H1 (cell line): ENCODE measurements around the gene MTRFR. TPM values are rescaled to one million over a fixed set of nuclear protein-coding genes. Genes with fewer than 3 reads are reported as not detected.

Experiments
- CTCF ChIA-PET: fragments of 300-600 bp; sonication (Branson Sonifier 250); formaldehyde crosslinking; loops from one replicate; lab custom pipeline; 2021; ENCODE audit not compliant: partially characterized antibody; lab: Charles Lee
- POLR2A ChIA-PET: fragments of 300-600 bp; sonication (Branson Sonifier 250); formaldehyde crosslinking; loops from one replicate; lab custom pipeline; 2021; ENCODE audit warnings: inconsistent platforms; ENCODE audit not compliant: partially characterized antibody; lab: Charles Lee
- DNase-seq, 2 experiments: peaks; one replicate each; pipeline versions ENCODE4 v3.0.0 to v3.0.0-alpha.2; 2010 to 2022; ENCODE audit warnings: low spot score in 2 of 2, low read depth in 1 of 2, mixed read lengths in 1 of 2
- FAIRE-seq: peaks from 2 replicates; lab custom pipeline; 2011; peaks lifted over from hg19 to GRCh38; lab: Jason Lieb, UNC
- H2AFZ ChIP-seq: 2 replicates; pipeline ENCODE4 v1.8.1; 2012; ENCODE audit warnings: low read length, inconsistent platforms
- H2AK5ac ChIP-seq: 2 replicates; pipeline ENCODE4 v1.6.1; 2013; ENCODE audit warnings: low read depth, low read length
- H2BK120ac ChIP-seq: replicated peaks from 2 replicates; pipeline ENCODE3; 2013; ENCODE audit warnings: low read depth, low read length, inconsistent platforms
- H2BK12ac ChIP-seq: 2 replicates; pipeline ENCODE4 v1.6.1; 2013; ENCODE audit warnings: low read depth, low read length
- H2BK15ac ChIP-seq: 2 replicates; pipeline ENCODE4 v1.6.1; 2013; ENCODE audit warnings: low read length
- H2BK20ac ChIP-seq: 2 replicates; pipeline ENCODE4 v1.6.1; 2013; ENCODE audit warnings: low read length
- H2BK5ac ChIP-seq: 2 replicates; pipeline ENCODE4 v1.6.1; 2013; ENCODE audit warnings: low read depth, low read length
- H3K14ac ChIP-seq: 2 replicates; pipeline ENCODE4 v1.6.1; 2013; ENCODE audit warnings: inconsistent platforms; ENCODE audit not compliant: insufficient read length
- H3K18ac ChIP-seq: 2 replicates; pipeline ENCODE4 v1.6.1; 2013; ENCODE audit warnings: low read length; ENCODE audit errors: extremely low read depth
- H3K23ac ChIP-seq: 2 replicates; pipeline ENCODE4 v1.6.1; 2013; ENCODE audit warnings: inconsistent platforms; ENCODE audit not compliant: insufficient read length
- H3K23me2 ChIP-seq: 2 replicates; pipeline ENCODE4 v1.6.1; 2013; ENCODE audit warnings: low read depth, low read length
- H3K27ac ChIP-seq: 2 replicates; pipeline ENCODE4 v1.6.1; 2011; ENCODE audit warnings: low read depth, low read length, inconsistent platforms
- H3K27me3 ChIP-seq, 4 experiments: replicated peaks in 1 of 4; 1 replicate in 1 of 4; 2 replicates in 3 of 4; pipeline versions ENCODE4 v1.6.1 to v1.8.1; 2011 to 2013; ENCODE audit warnings: low read length in 3 of 4, mild to moderate bottlenecking in 3 of 4, inconsistent platforms in 2 of 4, mixed read lengths in 2 of 4, moderate library complexity in 1 of 4; ENCODE audit not compliant: control insufficient read depth in 3 of 4, insufficient read depth in 3 of 4; ENCODE audit errors: extremely low read depth in 1 of 4
- H3K36me3 ChIP-seq, 4 experiments: 2 replicates each; pipeline versions ENCODE4 v1.6.1 to v1.8.1; 2011 to 2013; ENCODE audit warnings: mild to moderate bottlenecking in 4 of 4, low read length in 3 of 4, moderate library complexity in 2 of 4, control low read depth in 1 of 4, inconsistent platforms in 1 of 4; ENCODE audit not compliant: insufficient read depth in 4 of 4, control insufficient read depth in 2 of 4
- H3K4ac ChIP-seq: replicated peaks from 2 replicates; pipeline ENCODE3; 2013; ENCODE audit warnings: low read length, low read depth, mixed read lengths, inconsistent platforms; ENCODE audit not compliant: insufficient read length
- H3K4me1 ChIP-seq, 4 experiments: replicated peaks in 1 of 4; 1 replicate in 1 of 4; 2 replicates in 3 of 4; pipeline versions ENCODE4 v1.6.1 to v1.8.1; 2011 to 2013; ENCODE audit warnings: low read length in 3 of 4, inconsistent platforms in 2 of 4, mixed read lengths in 1 of 4; ENCODE audit not compliant: insufficient read depth in 4 of 4, control insufficient read depth in 3 of 4
- H3K4me2 ChIP-seq, 2 experiments: 2 replicates each; pipeline versions ENCODE4 v1.6.1 to v1.8.1; 2011 to 2013; ENCODE audit warnings: low read depth in 2 of 2, low read length in 2 of 2, control low read depth in 1 of 2, inconsistent platforms in 1 of 2, mild to moderate bottlenecking in 1 of 2; ENCODE audit not compliant: insufficient read depth in 1 of 2
- H3K4me3 ChIP-seq, 4 experiments: fragments of 200-600, 300-600 bp in 1 of 4; sonication (generic), shearing (Covaris generic), sonication (Bioruptor Twin) in 1 of 4; 2 replicates each; pipeline versions ENCODE4 v1.5.1 to v1.8.1; 2011 to 2016; ENCODE audit warnings: low read length in 4 of 4, low read depth in 3 of 4, control low read depth in 2 of 4, inconsistent platforms in 2 of 4, mild to moderate bottlenecking in 2 of 4, mixed read lengths in 1 of 4, moderate library complexity in 1 of 4; ENCODE audit not compliant: insufficient read depth in 2 of 4; ENCODE audit errors: extremely low read depth in 1 of 4
- H3K56ac ChIP-seq: replicated peaks from 2 replicates; pipeline ENCODE3; 2013; ENCODE audit warnings: low read depth, mild to moderate bottlenecking, mixed read lengths, low read length, inconsistent platforms; ENCODE audit not compliant: insufficient read length
- H3K79me1 ChIP-seq: 2 replicates; pipeline ENCODE4 v1.6.1; 2013; ENCODE audit warnings: low read depth, low read length, control low read depth
- H3K79me2 ChIP-seq, 2 experiments: 2 replicates each; pipeline versions ENCODE4 v1.6.1 to v1.8.1; 2012 to 2013; ENCODE audit warnings: low read length in 2 of 2, mild to moderate bottlenecking in 2 of 2, inconsistent platforms in 1 of 2; ENCODE audit not compliant: insufficient read depth in 2 of 2, control insufficient read depth in 1 of 2
- H3K9ac ChIP-seq, 4 experiments: replicated peaks in 1 of 4; 1 replicate in 1 of 4; 2 replicates in 3 of 4; pipeline versions ENCODE4 v1.6.1 to v1.8.1; 2011 to 2013; ENCODE audit warnings: low read depth in 3 of 4, low read length in 3 of 4, control low read depth in 2 of 4, mild to moderate bottlenecking in 2 of 4, moderate library complexity in 2 of 4, inconsistent platforms in 1 of 4; ENCODE audit errors: extremely low read depth in 1 of 4
- H3K9me3 ChIP-seq, 2 experiments: 2 replicates each; pipeline versions ENCODE4 v1.6.1 to v1.8.1; 2012 to 2013; ENCODE audit warnings: mild to moderate bottlenecking in 2 of 2, moderate library complexity in 2 of 2, control low read depth in 1 of 2, inconsistent platforms in 1 of 2, low read depth in 1 of 2, low read length in 1 of 2, mixed read lengths in 1 of 2; ENCODE audit not compliant: insufficient read depth in 2 of 2
- H4K20me1 ChIP-seq, 2 experiments: replicated peaks in 1 of 2; 2 replicates each; pipeline versions ENCODE3 to v1.8.1; 2011 to 2013; ENCODE audit warnings: inconsistent platforms in 2 of 2, low read length in 2 of 2, mild to moderate bottlenecking in 1 of 2; ENCODE audit not compliant: insufficient read depth in 2 of 2, control insufficient read depth in 1 of 2
- H4K5ac ChIP-seq: 2 replicates; pipeline ENCODE4 v1.6.1; 2013; ENCODE audit warnings: low read length, low read depth, mixed read lengths, inconsistent platforms; ENCODE audit not compliant: insufficient read length
- H4K8ac ChIP-seq: 2 replicates; pipeline ENCODE4 v1.8.0; 2013; ENCODE audit warnings: mild to moderate bottlenecking, moderate library complexity, low read length, inconsistent platforms; ENCODE audit not compliant: insufficient read depth; ENCODE audit errors: extremely low read depth
- H4K91ac ChIP-seq: replicated peaks from 2 replicates; pipeline ENCODE3; 2013; ENCODE audit warnings: low read length, mixed read lengths, inconsistent platforms; ENCODE audit not compliant: insufficient read length
- CBX5 ChIP-seq: fragments of 300-800, 300-1000 bp; sonication (generic); IDR thresholded peaks from 2 replicates; pipeline ENCODE4 v1.7.1; 2016; ENCODE audit warnings: antibody characterized with exemption, low read length, low read depth
- EGR1 ChIP-seq: IDR thresholded peaks from 2 replicates; pipeline ENCODE4 v1.6.1; 2011; ENCODE audit warnings: low read depth, low read length, borderline replicate concordance
- EP300 ChIP-seq, 2 experiments: IDR thresholded peaks; 1 replicate in 1 of 2; 2 replicates in 1 of 2; pipeline ENCODE4 v1.6.1; 2011 to 2012; ENCODE audit warnings: low read depth in 2 of 2, low read length in 2 of 2, mild to moderate bottlenecking in 2 of 2, borderline replicate concordance in 1 of 2, inconsistent platforms in 1 of 2, moderate library complexity in 1 of 2
- HDAC2 ChIP-seq, 2 experiments: fragments of 300-600 bp in 1 of 2; sonication (generic) in 1 of 2; IDR thresholded peaks; 2 replicates each; pipeline ENCODE4 v1.6.1; 2011 to 2012; ENCODE audit warnings: low read depth in 2 of 2, low read length in 2 of 2, mild to moderate bottlenecking in 2 of 2, moderate library complexity in 2 of 2, borderline replicate concordance in 1 of 2, inconsistent platforms in 1 of 2
- NANOG ChIP-seq: IDR thresholded peaks from 2 replicates; pipeline ENCODE4 v1.6.1; 2011; ENCODE audit warnings: low read length, low read depth, mild to moderate bottlenecking, inconsistent platforms; ENCODE audit not compliant: insufficient read depth, poor library complexity, severe bottlenecking
- POLR2AphosphoS5 ChIP-seq: IDR thresholded peaks from 2 replicates; pipeline ENCODE4 v1.6.1; 2011; ENCODE audit warnings: low read depth, low read length
- RAD21 ChIP-seq, 2 experiments: IDR thresholded peaks in 1 of 2; conservative IDR thresholded peaks in 1 of 2; 2 replicates each; pipeline ENCODE4 v1.6.1; 2011; ENCODE audit warnings: low read depth in 2 of 2, low read length in 2 of 2, improper control_type of control experiment in 1 of 2, inconsistent platforms in 1 of 2, mild to moderate bottlenecking in 1 of 2, moderate library complexity in 1 of 2
- RXRA ChIP-seq: IDR thresholded peaks from 2 replicates; pipeline ENCODE4 v1.6.1; 2011; ENCODE audit warnings: low read depth, mild to moderate bottlenecking, low read length, moderate library complexity; ENCODE audit not compliant: insufficient read depth
- SP2 ChIP-seq: IDR thresholded peaks from 2 replicates; pipeline ENCODE4 v1.6.1; 2012; ENCODE audit warnings: mild to moderate bottlenecking, low read length, inconsistent platforms
- WGBS, 2 experiments: shearing (Covaris generic) in 1 of 2; methylation state at CpG; one replicate each; pipeline versions ENCODE4 v1.1.6 to v1.1.7; 2013 to 2015; ENCODE audit warnings: low lambda C conversion rate in 2 of 2, mixed read lengths in 2 of 2, inconsistent platforms in 1 of 2, low coverage in 1 of 2, missing lambda C conversion rate in 1 of 2; ENCODE audit not compliant: insufficient replicate concordance in 2 of 2, insufficient coverage in 1 of 2, insufficient read length in 1 of 2; ENCODE audit errors: extremely low coverage in 1 of 2, missing lambda C conversion rate in 1 of 2; 5-methylcytosine and 5-hydroxymethylcytosine counted together
- polyA plus RNA-seq, 7 experiments: library from polyadenylated mRNA; depleted of rRNA in 3 of 7; stranded (reverse) in 5 of 7; unstranded in 2 of 7; fragments of >200 nt in 5 of 7; fragments of 200-250 nt in 2 of 7; gene quantifications; 1 replicate in 5 of 7; 2 replicates in 1 of 7; 4 replicates in 1 of 7; pipeline versions ENCODE4 v1.2.1 to v1.2.3, GENCODE V29; 2011 to 2013; ENCODE audit warnings: missing spikeins in 2 of 7, mixed read lengths in 2 of 7
- total RNA-seq: library from RNA; stranded (reverse); fragmentation: NEBNext Ultra II Directional; extraction: Animal tissue kit (Norgen Biotek cat#: 25700); gene quantifications from 2 replicates; pipeline ENCODE4 v1.2.1, GENCODE V29; 2021
- TF ChIP-seq, protein P1 (sequence below): IDR thresholded peaks from 2 replicates; pipeline ENCODE4 v1.6.1; 2011; ENCODE audit warnings: low read depth, mild to moderate bottlenecking, low read length; ENCODE audit not compliant: insufficient read depth

MTRFR gene
- total and polyA plus RNA-seq, 2 of the 8 experiments (the other 6 are each of a cell fraction or from before 2014, with no cell fraction given): 9.2 to 12.9 TPM

DNA sequence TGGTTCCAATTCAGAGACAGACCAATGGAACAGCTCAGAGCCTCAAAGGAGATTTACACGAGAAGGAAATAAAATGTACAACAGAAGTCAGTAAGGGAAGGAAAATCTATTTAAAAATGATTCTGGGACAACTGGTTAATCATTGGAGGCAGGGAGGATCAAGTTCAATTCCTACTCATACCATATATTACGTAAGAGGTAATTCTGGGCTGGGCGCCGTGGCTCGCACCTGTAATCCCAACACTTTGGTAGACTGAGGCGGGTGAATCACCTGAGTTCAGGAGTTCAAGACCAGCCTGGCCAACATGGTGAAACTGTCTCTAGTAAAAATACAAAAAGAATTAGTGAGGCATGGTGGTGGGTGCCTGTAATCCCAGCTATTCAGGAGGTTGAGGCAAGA is 45.6 kb upstream of the MTRFR start:
- no peak overlapping the region for H3K18ac ChIP-seq
- peaks cover 0 to 24% (median 4%) of the 10 kb centered on the region in 4 experiments; a peak in 5 of 8 replicates for H3K36me3 ChIP-seq
- 90% methylated on average over 6 of the region's 6 CpGs; no CpG with 5 or more reads in 1 of the 2 experiments for WGBS, 2 experiments

More for the DNA sequence above, 45.6 kb upstream of the MTRFR start:
- Histone ChIP-seq H3K79me1 (no peaks in the 10 kb centered on the region), H3K23me2 (no peaks in the 10 kb centered on the region), H2BK5ac (no peak overlapping the region), H4K91ac (no peak overlapping the region), H3K14ac (no peak overlapping the region), H3K27me3 (no peaks in the 10 kb centered on the region)
- CTCF ChIA-PET: interaction anchor here (0.6 to 0.9 kb wide), 2 partner anchors 12 to 144 kb away, joined by 3 read pairs; no protein-coding TSS in a partner anchor
- DNase-seq: no peak
- no peak for TF ChIP-seq EGR1
- TF ChIP-seq CBX5: no peak
- no peak for TF ChIP-seq RAD21 (IDR thresholded peaks at IDR 0.05 in 1 of 2, conservative IDR thresholded peaks at IDR 0.05 in 1 of 2; ENCODE audit: low read depth in 2 of 2, low read length in 2 of 2)
- no peak for TF ChIP-seq SP2
- TF ChIP-seq, protein P1, sequence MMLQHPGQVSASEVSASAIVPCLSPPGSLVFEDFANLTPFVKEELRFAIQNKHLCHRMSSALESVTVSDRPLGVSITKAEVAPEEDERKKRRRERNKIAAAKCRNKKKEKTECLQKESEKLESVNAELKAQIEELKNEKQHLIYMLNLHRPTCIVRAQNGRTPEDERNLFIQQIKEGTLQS: no peak
- TF ChIP-seq RXRA: no peak
- TF ChIP-seq NANOG: no peak
- no peak for TF ChIP-seq POLR2AphosphoS5
- no peak for TF ChIP-seq EP300 (IDR thresholded peaks at IDR 0.05; ENCODE audit: borderline replicate concordance in 1 of 2, low read depth in 2 of 2, low read length in 2 of 2)
- no peak for TF ChIP-seq HDAC2 (IDR thresholded peaks at IDR 0.05; ENCODE audit: borderline replicate concordance in 1 of 2, low read depth in 2 of 2, low read length in 2 of 2)
- TF ChIP-seq, all 59 proteins: peak for 0
- H3K79me2 ChIP-seq: no peaks in the 10 kb centered on the region
- H3K27ac ChIP-seq: no peak overlapping the region
- H3K56ac ChIP-seq: no peak overlapping the region
- no peaks in the 10 kb centered on the region for H3K4me1 ChIP-seq
- no peaks in the 10 kb centered on the region for H4K20me1 ChIP-seq
- H4K8ac ChIP-seq: no peak overlapping the region
- no peak overlapping the region for H2BK120ac ChIP-seq
- no peak overlapping the region for H4K5ac ChIP-seq
- no peak overlapping the region for H2BK20ac ChIP-seq
- POLR2A ChIA-PET: no interaction called here
- no peak overlapping the region for H3K4me3 ChIP-seq
- H3K4me2 ChIP-seq: no peak overlapping the region
- H2BK12ac ChIP-seq: no peak overlapping the region
- no peak overlapping the region for H2AFZ ChIP-seq
- H2AK5ac ChIP-seq: no peak overlapping the region
- no peak overlapping the region for H2BK15ac ChIP-seq
- no peak for FAIRE-seq
- H3K9me3 ChIP-seq: no peaks in the 10 kb centered on the region
- H3K9ac ChIP-seq: no peak overlapping the region
- no peak overlapping the region for H3K4ac ChIP-seq
- no peak overlapping the region for H3K23ac ChIP-seq
